ENCODE results near the gene NKX6-2. TPM values are rescaled to one million over a fixed set of nuclear protein-coding genes. Genes with fewer than 3 reads are reported as not detected.

The NKX6-2 gene
- polyA plus RNA-seq, 1 donor, result 1.7 TPM

GRCh38 chr10:132812520-132812919 is 26.6 kb upstream of the NKX6-2 start:
- H3K27me3 ChIP-seq (ENCODE audit: control insufficient read depth, insufficient read depth, low read length), result peaks cover 6% of the 10 kb centered on the region
- H3K4me1 ChIP-seq (ENCODE audit: control insufficient read depth, insufficient read depth, low read length), result no peaks in the 10 kb centered on the region
- no peaks in the 10 kb centered on the region for H3K36me3 ChIP-seq (ENCODE audit: control insufficient read depth, insufficient read depth, low read length)
- no peak for DNase-seq
- H3K9me3 ChIP-seq (ENCODE audit: control insufficient read depth, low read depth, low read length), result peaks cover 2% of the 10 kb centered on the region
- H3K27ac ChIP-seq (ENCODE audit: low read length), result no peak overlapping the region
- H3K4me3 ChIP-seq (ENCODE audit: low read length), result no peak overlapping the region
- no CpG with 5 or more reads among the region's 11 CpGs for WGBS (ENCODE audit: insufficient coverage, low lambda C conversion rate)

DNA sequence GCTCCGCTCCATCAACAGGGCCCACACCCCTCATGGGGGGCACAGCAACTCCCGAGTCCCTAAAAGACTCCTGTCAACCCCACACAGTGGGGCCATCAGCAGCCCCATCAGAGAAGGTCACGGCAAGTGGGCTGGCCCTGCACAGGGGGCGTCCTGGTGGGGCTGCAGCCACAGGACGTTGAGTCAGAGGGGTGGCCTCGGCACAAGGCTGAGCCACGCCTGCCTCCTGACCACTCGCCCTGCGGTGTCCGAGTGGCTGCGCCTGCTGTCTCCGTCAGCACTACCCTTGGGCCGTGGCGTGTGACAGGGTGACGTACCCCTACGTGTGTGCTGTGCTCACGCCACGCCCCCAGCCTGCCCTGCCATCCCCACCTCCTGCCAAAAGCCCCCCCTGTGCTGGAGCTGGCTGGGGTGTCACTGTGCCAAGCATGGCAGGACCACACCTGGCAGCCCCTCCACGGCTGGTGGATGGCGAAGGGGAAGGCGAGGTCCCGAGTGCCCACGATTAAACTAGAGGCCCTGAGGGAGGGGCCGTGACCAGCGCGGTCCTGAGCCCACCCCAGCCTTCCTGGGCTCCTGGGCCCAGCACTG is 26.0 kb upstream of the NKX6-2 start:
- H3K4me1 ChIP-seq (ENCODE audit: control insufficient read depth, insufficient read depth, low read length), result no peaks in the 10 kb centered on the region
- peaks cover 5% of the 10 kb centered on the region for H3K9me3 ChIP-seq (ENCODE audit: control insufficient read depth, low read depth, low read length)
- no peaks in the 10 kb centered on the region for H3K36me3 ChIP-seq (ENCODE audit: control insufficient read depth, insufficient read depth, low read length)
- DNase-seq, result no peak
- no CpG with 5 or more reads among the region's 26 CpGs for WGBS (ENCODE audit: insufficient coverage, low lambda C conversion rate)
- peaks cover 3% of the 10 kb centered on the region for H3K27me3 ChIP-seq (ENCODE audit: control insufficient read depth, insufficient read depth, low read length)
- no peak overlapping the region for H3K4me3 ChIP-seq (ENCODE audit: low read length)
- H3K27ac ChIP-seq (ENCODE audit: low read length), result no peak overlapping the region

GRCh38 chr10:132810807-132811700 is 25.1 kb upstream of the NKX6-2 start:
- WGBS (ENCODE audit: insufficient coverage, low lambda C conversion rate), result no CpG with 5 or more reads among the region's 33 CpGs
- Histone ChIP-seq H3K36me3 (ENCODE audit: control insufficient read depth, insufficient read depth, low read length) (no peaks in the 10 kb centered on the region), H3K27me3 (ENCODE audit: control insufficient read depth, insufficient read depth, low read length) (peaks cover 3% of the 10 kb centered on the region), H3K4me3 (ENCODE audit: low read length) (no peak overlapping the region), H3K9me3 (ENCODE audit: control insufficient read depth, low read depth, low read length) (peaks cover 5% of the 10 kb centered on the region), H3K4me1 (ENCODE audit: control insufficient read depth, insufficient read depth, low read length) (no peaks in the 10 kb centered on the region), H3K27ac (ENCODE audit: low read length) (no peak overlapping the region)
- no peak for DNase-seq

- no peak for DNase-seq
- H3K27me3 ChIP-seq (ENCODE audit: control insufficient read depth, insufficient read depth, low read length), result peaks cover 3% of the 10 kb centered on the region
- H3K9me3 ChIP-seq (ENCODE audit: control insufficient read depth, low read depth, low read length), result peaks cover 5% of the 10 kb centered on the region
- H3K4me1 ChIP-seq (ENCODE audit: control insufficient read depth, insufficient read depth, low read length), result no peaks in the 10 kb centered on the region
- H3K36me3 ChIP-seq (ENCODE audit: control insufficient read depth, insufficient read depth, low read length), result no peaks in the 10 kb centered on the region
- H3K4me3 ChIP-seq (ENCODE audit: low read length), result no peak overlapping the region
- no CpG with 5 or more reads among the region's 39 CpGs for WGBS (ENCODE audit: insufficient coverage, low lambda C conversion rate)
- no peak overlapping the region for H3K27ac ChIP-seq (ENCODE audit: low read length)
Measured at GRCh38 chr10:132810141-132810806, 24.3 kb upstream of the NKX6-2 start.

GRCh38 chr10:132809232-132810140 is 23.5 kb upstream of the NKX6-2 start:
- H3K4me1 ChIP-seq (ENCODE audit: control insufficient read depth, insufficient read depth, low read length), result no peaks in the 10 kb centered on the region
- peaks cover 5% of the 10 kb centered on the region for H3K9me3 ChIP-seq (ENCODE audit: control insufficient read depth, low read depth, low read length)
- no peak overlapping the region for H3K4me3 ChIP-seq (ENCODE audit: low read length)
- WGBS (ENCODE audit: insufficient coverage, low lambda C conversion rate), result no CpG with 5 or more reads among the region's 38 CpGs
- no peaks in the 10 kb centered on the region for H3K36me3 ChIP-seq (ENCODE audit: control insufficient read depth, insufficient read depth, low read length)
- H3K27ac ChIP-seq (ENCODE audit: low read length), result no peak overlapping the region
- H3K27me3 ChIP-seq (ENCODE audit: control insufficient read depth, insufficient read depth, low read length), result peaks cover 3% of the 10 kb centered on the region
- DNase-seq, result no peak

GRCh38 chr10:132808383-132809231 is 22.7 kb upstream of the NKX6-2 start:
- no peaks in the 10 kb centered on the region for H3K36me3 ChIP-seq (ENCODE audit: control insufficient read depth, insufficient read depth, low read length)
- H3K27ac ChIP-seq (ENCODE audit: low read length), result no peak overlapping the region
- peaks cover 5% of the 10 kb centered on the region for H3K9me3 ChIP-seq (ENCODE audit: control insufficient read depth, low read depth, low read length)
- H3K4me1 ChIP-seq (ENCODE audit: control insufficient read depth, insufficient read depth, low read length), result no peaks in the 10 kb centered on the region
- no peak overlapping the region for H3K4me3 ChIP-seq (ENCODE audit: low read length)
- DNase-seq, result no peak
- WGBS (ENCODE audit: insufficient coverage, low lambda C conversion rate), result no CpG with 5 or more reads among the region's 42 CpGs
- peaks cover 3% of the 10 kb centered on the region for H3K27me3 ChIP-seq (ENCODE audit: control insufficient read depth, insufficient read depth, low read length)

- no CpG with 5 or more reads among the region's 27 CpGs for WGBS (ENCODE audit: insufficient coverage, low lambda C conversion rate)
- no peak for DNase-seq
Measured at GRCh38 chr10:132807621-132808049, 21.7 kb upstream of the NKX6-2 start.

GRCh38 chr10:132806561-132807003 is 20.6 kb upstream of the NKX6-2 start:
- H3K4me3 ChIP-seq (ENCODE audit: low read length), result no peak overlapping the region
- H3K27me3 ChIP-seq (ENCODE audit: control insufficient read depth, insufficient read depth, low read length), result peaks cover 3% of the 10 kb centered on the region
- no peak overlapping the region for H3K27ac ChIP-seq (ENCODE audit: low read length)
- no peaks in the 10 kb centered on the region for H3K36me3 ChIP-seq (ENCODE audit: control insufficient read depth, insufficient read depth, low read length)
- no peaks in the 10 kb centered on the region for H3K4me1 ChIP-seq (ENCODE audit: control insufficient read depth, insufficient read depth, low read length)
- DNase-seq, result no peak
- H3K9me3 ChIP-seq (ENCODE audit: control insufficient read depth, low read depth, low read length), result peaks cover 8% of the 10 kb centered on the region
- WGBS (ENCODE audit: insufficient coverage, low lambda C conversion rate), result no CpG with 5 or more reads among the region's 25 CpGs

More at GRCh38 chr10:132807621-132808049, 21.7 kb upstream of the NKX6-2 start:
- Histone ChIP-seq H3K4me1 (ENCODE audit: control insufficient read depth, insufficient read depth, low read length) (no peaks in the 10 kb centered on the region), H3K4me3 (ENCODE audit: low read length) (no peak overlapping the region), H3K36me3 (ENCODE audit: control insufficient read depth, insufficient read depth, low read length) (no peaks in the 10 kb centered on the region), H3K27me3 (ENCODE audit: control insufficient read depth, insufficient read depth, low read length) (peaks cover 3% of the 10 kb centered on the region), H3K9me3 (ENCODE audit: control insufficient read depth, low read depth, low read length) (peaks cover 5% of the 10 kb centered on the region), H3K27ac (ENCODE audit: low read length) (no peak overlapping the region)

DNA sequence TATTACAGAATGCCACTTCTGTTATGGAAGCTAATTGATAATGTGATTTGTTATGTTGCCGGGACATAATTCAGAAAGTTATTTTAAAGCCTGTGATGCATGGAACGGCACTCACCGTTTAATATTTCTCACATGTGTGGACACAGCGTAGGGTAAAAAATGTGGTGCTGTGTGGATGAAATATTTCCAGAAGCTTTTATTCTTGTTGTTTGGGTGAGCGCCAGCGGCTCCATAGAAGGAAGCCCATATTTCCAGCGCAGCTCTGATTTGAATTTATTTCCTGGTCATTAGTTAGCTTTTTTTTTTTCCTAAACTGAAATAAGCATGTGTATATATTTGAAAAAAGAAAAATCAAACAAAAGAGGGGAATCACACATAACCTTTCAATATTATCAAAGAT is 20.2 kb upstream of the NKX6-2 start:
- no peak for DNase-seq
- WGBS (ENCODE audit: insufficient coverage, low lambda C conversion rate), result 73% methylated on average over 3 of the region's 7 CpGs
- Histone ChIP-seq H3K4me3 (ENCODE audit: low read length) (no peak overlapping the region), H3K4me1 (ENCODE audit: control insufficient read depth, insufficient read depth, low read length) (no peaks in the 10 kb centered on the region), H3K27me3 (ENCODE audit: control insufficient read depth, insufficient read depth, low read length) (peaks cover 3% of the 10 kb centered on the region), H3K36me3 (ENCODE audit: control insufficient read depth, insufficient read depth, low read length) (no peaks in the 10 kb centered on the region), H3K27ac (ENCODE audit: low read length) (no peak overlapping the region), H3K9me3 (ENCODE audit: control insufficient read depth, low read depth, low read length) (peaks cover 8% of the 10 kb centered on the region)

Measured in large intestine (tissue), 3 donors.